HG02759 (cell line): ENCODE results near the gene PRKD1.
"Not testable (repeated sequence)": the region's sequence is repeated elsewhere in the genome, so short reads cannot be mapped to it uniquely, and the experiment has no call there.

Experiments used
- ATAC-seq: cut with Tn5 transposase; IDR thresholded peaks from one replicate; pipeline ENCODE4 v1.9.1; 2021; ENCODE audit warnings: mild to moderate bottlenecking, moderate library complexity; ENCODE audit not compliant: unreplicated experiment

PRKD1 gene

GRCh38 chr14:29802211-29802610, 125.4 kb downstream of the PRKD1 start:
- no peak for ATAC-seq

- no peak for ATAC-seq
Observed at GRCh38 chr14:29800961-29801360, 126.7 kb downstream of the PRKD1 start.

DNA sequence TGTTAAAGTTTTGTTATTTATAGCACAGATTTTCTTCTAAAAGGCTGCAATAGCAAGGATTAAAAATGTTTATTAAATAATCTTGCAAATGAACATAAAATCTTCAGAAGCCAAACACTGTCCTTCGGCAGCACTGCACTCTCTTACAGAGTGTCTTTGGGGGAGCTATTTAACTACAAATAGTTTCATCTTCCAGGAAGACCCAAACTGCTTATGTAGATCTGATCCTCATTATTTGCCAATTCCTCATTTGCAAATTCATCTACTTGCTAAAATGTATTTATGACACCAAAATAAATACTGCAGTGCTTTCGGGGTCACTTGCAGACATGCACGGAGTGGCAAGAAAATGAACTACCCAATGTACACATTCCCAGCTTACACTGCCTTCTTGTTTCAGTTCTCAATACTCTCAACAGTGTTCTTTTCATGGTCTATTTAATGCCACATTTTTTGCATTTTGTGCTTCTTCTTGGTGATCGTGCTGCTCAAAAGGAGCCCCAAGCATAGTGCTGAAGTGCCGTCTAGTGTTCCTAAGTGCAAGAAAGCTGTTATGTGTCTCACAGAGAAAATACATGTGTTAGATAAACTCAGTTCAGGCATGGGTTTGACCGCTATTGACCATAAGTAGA, 128.1 kb downstream of the PRKD1 start:
- peak; percentile 94 for ATAC-seq

DNA sequence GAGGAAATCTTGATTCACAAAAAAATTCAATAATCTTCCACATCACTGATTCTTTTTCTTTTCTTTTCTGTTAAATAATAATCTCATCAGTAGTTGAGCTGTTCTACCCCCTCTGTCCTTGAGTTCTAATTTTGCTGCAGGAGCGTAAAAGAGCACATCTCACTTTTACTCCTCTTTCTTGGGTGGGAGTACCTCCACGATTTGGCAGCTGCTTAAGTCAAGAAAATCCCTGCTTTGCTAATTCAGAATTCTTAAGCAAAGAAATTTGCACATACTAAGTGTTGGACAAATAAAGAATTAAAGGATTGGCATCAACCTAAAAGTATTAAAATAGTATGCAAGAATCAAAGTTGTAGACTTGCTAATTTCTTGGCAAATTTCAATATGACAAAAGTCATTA, 128.8 kb downstream of the PRKD1 start:
- no peak for ATAC-seq

DNA sequence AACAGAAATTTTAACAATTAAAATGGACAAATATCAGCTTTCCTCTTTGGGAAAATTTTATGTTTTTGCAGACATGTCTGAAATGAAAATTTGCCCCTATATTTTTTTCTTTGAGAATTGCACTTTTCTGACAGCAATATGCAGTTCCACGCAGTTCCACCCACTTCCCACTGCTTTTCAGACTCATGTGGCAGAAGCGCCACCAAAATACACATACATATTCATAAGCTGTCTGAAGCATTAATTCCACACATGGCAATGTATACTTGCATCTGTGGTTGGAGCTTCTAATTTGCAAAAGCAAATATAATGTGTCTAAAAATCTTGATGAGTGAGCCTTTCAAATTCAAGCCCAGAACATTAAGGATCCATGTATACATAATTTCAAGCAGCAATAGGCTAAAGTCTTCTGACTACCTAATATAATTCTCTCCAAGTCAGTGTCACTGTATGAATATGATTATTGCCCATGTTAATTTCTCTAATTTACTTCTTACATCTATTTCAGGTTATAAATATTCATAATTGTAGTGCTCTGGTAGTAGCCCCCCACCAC, 129.5 kb downstream of the PRKD1 start:
- no peak for ATAC-seq

DNA sequence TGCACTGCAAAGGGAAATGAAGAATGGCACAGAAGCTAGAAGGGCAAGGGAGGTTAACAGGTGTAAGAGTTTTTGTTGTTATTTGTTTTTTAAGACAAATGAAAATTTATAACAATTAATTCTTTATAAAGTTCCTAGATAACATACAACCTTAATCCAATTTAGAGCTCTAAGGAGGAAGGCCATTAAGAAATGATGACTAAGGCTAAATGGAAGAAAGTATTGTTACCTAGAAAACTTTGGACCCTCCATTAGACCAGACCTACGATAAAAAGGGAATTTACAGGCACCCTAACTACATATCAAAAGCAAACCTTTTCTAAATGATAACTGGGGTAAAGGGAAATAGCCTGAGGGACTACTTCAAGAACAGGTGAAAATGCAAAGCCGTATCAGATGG, 130.8 kb downstream of the PRKD1 start:
- ATAC-seq = no peak

- no peak for ATAC-seq
Observed at GRCh38 chr14:29789475-29789874, 138.2 kb downstream of the PRKD1 start.

DNA sequence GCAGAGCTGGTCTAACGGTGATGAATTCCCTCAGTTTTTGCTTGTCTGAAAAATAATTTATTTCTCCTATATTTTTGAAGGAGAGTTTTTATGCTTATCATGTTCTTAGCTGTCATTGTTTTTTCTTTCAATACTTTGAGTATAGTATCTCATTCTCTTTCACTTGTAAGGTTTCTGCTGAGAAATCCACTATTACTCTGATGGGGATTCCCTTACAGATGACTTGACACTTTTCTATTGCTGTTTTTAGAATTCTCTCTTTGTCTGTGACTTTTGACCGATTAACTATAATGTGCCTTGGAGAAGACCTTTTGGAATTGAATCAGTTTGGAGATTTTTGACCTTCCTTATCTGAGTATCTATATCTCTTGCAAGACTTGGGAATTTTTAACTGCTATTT, 139.6 kb downstream of the PRKD1 start:
- ATAC-seq = no peak

GRCh38 chr14:29783556-29783955, 144.1 kb downstream of the PRKD1 start:
- no peak for ATAC-seq

DNA sequence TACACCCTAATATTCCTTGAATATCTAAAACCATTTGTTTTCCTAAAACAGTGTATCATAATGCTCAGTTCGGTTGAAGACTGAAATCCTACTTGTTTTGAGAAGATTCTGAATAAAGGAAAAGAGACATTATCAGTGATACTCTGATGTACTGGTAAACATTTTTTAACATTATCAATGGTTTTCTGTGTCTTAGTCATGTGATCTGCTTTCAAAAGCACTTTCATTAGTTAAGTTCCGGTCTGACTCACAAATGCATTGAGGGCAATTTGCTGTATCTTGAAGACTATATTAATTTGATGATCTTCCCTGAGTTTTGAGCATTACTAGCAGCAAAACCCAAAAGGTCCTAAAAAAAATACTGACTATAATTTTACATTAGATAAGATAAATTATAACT, 145.6 kb downstream of the PRKD1 start:
- ATAC-seq = no peak

DNA sequence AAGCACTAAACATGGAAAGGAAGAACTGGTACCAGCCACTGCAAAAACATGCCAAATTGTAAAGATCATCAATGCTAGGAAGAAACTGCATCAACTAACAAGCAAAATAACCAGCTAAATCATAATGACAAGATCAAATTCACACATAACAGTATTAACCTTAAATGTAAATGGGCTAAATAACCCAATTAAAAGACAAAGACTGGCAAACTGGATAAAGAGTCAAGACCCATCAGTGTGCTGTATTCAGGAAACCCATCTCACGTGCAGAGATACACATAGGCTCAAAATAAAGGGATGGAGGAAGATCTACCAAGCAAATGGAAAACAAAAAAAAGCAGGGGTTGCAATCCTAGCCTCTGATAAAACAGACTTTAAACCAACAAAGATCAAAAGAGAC, 150.5 kb downstream of the PRKD1 start:
- ATAC-seq = not testable (repeated sequence)

DNA sequence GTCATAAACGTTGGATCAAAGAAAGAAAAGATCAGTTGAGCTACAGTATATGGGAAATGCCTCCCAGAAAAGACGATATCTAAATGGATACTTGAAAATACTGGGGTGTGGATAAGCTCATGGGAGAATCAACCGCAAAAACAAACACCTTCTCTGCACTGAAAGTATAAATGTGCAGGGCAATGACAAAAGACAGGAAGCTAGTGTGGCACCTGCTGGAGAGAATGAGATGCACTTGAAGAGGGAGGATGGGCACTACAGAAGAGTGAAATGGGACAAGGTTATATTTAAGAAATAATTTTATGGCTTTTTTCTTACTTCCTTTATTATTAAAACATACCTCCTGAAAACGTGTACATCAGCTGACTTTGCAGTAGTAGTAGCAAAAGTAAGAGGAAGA, 153.7 kb downstream of the PRKD1 start:
- ATAC-seq = no peak

DNA sequence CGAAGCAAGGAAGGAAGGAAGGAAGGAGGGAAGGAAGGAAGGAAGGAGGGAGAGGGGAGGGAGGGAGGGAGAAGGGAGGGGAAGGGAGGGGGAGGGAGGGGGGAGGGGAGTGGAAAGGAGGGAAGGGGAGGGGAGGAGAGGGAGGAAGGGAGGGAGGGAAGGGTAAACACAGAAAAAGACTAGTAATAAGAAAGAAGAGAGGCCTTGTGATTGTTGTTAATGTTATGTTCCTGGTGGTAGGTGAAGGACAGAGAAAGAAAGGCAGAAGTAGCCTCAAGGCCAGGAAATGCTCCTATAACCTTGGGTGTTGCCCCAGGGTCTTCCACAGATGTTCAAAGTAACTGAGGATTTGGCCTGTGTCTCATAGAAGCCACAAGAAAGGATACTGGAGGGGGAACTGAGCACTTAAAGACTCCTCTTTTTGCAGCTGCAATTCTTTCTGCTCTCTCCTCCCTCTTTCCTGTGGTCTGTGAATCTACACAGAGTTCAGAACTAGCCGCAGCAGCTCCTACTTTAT, 164.2 kb downstream of the PRKD1 start:
- ATAC-seq = no peak

DNA sequence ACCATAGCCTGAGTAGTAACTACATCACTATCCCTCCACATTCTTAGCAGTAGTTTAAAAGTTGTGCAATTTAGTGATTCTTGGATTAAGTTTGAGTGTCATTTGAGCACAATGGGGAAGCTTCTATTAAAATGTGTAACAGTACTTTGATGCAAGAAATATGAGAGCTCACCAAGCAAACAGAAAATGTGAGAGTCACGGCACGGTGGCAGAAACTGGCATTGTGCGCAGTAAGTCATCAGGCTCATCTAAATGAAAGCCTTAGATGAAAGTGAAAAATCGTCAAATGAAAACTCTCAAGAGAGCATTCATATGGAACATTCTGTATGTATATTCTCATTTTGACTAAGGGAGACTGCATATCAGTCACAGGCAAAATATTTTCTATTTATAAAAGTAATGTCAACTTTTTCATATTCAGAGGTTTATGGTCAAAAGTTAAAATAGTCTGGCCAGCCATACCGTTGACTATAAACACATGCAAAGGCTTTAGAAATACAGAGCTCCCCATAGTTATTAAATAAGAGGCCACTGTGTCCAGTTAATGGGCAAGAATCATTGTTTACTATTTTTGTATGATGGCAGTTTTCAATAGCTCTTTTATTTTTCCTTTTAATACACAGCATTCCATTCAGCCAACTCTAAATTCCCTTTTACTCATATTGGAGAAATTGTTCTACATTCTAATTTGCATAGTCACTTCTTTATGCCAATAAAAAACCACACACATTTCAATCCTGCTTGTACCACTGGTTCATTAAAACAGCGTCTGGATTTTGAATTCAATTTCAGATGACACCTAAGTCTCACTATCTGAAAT, 167.9 kb downstream of the PRKD1 start:
- peak; percentile 95 for ATAC-seq

- ATAC-seq = no peak
Observed at GRCh38 chr14:29757711-29758233, 169.9 kb downstream of the PRKD1 start.

DNA sequence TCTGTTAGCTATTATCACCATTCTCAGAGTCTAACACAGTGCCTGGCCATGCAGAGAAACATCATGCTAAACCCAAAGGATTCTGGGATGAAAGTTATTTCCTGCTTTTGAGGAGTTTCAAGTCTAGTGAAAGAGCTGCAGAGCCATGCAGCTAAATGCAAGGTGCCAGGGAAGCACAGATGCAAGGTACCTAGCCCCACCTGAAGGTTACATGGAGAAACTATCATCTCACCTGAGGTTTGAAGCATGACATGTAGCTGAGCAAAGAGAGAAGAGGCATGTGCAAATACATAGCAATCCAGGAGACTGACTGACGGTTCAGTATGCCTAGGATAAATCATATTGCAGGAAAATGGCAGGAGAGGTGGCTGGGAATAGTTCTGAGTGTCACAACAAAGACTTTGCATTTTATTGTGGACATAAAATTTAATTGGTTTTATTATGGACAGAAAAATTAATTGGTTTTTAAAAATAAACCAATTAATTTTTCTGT, 170.4 kb downstream of the PRKD1 start:
- ATAC-seq = no peak

DNA sequence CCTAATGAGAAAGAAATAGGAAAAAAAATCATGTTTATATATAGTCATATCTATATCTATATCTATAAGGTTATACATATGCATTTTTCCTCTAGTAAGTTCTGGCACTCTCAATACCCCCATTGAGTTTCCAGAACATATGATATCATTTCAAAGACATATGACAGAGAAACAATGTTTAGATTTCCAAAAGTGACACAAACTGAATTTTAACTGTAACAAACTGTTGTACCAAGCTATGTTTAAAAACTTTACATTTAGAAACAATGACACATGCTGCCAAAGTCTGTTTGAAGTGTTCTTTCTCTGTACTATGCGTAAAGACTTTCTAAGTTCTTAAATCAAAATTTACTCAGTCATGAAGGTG, 171.6 kb downstream of the PRKD1 start:
- no peak for ATAC-seq

GRCh38 chr14:29755311-29756018, 172.2 kb downstream of the PRKD1 start:
- no peak for ATAC-seq

DNA sequence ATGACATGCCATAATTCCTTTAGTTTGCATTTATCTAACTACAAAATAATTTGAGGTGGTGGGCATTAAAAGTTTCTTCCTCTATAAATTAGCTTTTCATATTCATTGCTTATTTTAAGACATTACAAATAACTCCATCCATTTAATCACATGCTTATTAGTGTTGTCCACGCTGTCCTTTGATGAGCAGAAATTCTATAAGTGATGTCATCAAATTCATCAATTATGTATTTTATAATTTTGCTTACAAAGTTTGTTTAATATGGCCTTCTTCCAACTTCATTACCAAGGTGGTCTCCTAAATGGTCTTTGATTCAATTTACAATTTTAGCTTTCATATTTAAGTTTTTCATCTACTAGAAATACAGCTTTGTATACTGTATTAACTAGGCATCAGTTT, 173.5 kb downstream of the PRKD1 start:
- ATAC-seq = no peak

DNA sequence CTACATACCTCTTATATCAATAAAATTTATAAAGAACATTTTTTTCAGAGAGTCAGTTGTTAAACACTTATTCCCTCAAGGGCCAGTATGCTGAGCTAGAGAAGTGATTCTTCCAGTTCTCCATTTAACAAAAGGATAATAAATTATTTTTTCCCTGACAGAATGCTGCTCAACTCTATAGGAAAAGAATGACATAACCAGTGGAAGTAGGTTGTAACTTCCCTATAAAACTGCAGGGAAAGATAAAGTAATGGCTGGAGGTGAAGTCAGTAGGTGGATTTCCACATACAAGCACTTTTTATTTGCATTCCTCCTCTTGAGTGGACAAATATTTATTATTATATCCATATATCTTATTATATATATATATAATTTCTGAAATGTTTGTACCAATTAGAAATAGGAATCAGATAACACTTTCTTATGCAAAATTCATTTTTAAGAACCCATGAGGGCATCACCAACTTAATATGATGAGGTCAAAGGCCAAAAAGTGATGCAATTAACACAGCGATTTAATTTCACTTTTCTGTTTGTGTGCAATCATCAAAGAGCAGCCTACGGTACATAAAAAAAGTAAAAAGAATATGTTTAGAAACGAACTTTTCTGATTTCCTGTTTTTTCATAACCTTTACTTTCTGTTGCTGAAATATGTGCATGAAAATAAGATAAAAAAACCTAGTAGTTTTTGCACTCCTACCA, 175.3 kb downstream of the PRKD1 start:
- ATAC-seq = no peak
